GM21786 (cell line): ENCODE results near the gene MORN5.

Source experiments
- ATAC-seq: cut with Tn5 transposase; IDR thresholded peaks from one replicate; pipeline ENCODE4 v1.9.1; 2021; ENCODE audit not compliant: unreplicated experiment

Gene MORN5

DNA sequence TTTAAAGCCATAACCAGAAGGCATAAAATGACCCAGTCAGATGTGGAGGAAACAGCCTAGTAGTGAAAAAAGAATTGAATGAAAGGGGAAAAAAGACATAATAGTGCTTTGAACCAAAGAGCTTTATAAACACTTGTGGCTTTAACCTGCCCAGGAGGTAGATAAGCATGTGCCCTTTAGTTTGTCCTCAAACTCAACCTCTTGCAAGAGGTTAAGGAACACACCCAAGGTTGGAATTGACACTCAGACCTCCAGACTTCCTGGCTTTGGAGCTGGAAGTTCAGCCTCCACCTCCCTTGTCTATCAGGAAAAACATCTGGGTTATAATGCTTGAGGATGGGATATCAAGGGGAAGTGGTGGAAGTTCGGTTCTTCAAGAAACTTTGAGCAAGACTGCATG is 16.4 kb upstream of the MORN5 start:
- ATAC-seq, result no peak

DNA sequence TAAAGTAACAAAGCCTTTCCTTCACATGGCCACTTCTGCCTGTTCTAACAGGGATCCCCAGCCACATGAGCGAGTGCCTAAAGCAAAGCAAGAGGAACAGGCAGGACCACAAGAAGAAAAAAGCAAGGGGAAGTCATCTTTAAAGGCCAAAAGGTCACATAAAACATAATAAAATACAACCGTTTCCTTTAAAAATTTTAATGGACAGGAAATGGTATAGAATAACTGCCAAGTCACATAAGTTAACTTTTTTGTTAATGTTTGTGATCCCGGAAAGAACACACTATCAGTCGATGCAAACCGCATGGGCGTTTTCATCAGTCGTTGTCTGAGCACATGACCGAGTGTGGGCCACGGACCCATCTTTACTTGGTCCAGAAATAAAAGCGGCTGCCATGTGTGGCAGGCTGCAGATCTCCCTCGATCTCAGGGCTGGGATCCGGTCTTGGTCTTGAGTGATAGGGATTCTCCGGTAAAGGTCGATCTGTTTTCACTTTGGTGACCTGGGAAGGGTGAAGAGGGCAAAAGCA is 15.8 kb upstream of the MORN5 start:
- ATAC-seq, result no peak

DNA sequence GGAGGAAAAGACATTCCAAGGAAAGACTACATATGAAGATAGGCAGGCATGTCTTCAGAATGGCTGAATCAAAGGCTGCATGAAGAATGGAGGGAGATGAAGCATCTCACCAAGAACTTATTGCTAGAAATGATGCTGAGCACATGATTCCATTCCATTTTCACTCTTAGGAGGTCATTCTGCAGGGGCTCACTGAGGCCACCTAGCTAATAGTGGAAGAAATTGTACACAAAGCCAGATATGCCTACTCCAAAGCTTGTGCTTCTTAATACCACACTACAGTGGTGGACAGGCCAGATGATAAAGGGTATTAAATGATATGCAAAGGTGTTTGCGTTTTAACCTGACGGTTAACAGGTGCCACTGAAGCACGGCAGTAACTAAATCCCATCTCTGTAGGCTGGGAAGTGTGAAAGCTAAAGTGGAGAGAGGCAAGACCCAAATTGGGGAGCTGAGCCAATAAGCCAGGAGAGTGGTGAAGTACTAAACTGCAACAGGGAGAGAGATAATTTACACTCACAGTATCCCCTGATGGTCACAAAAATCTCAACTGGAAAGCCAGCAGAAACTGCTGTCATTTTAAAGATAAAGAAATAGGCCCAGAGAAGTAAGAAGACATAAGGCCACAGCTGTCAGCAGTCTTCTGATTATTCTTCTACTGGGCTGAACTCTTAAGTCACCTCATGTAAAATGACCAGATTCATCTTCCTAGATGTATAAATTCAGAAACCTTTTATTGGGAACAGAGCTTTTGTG is 14.7 kb upstream of the MORN5 start:
- no peak for ATAC-seq

DNA sequence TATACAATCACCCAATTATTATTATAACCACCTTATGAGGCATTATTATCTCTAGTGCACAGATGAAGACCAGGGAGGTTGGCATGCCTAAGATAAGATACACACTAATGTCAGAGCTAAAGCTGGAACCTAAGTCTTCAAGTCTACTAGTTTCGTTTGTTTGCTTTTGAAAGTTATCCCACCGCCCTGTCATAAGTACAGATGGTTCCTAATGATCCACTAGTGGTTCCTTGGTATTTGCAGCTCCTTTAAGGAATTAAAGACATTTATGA is 14.2 kb upstream of the MORN5 start:
- no peak for ATAC-seq

DNA sequence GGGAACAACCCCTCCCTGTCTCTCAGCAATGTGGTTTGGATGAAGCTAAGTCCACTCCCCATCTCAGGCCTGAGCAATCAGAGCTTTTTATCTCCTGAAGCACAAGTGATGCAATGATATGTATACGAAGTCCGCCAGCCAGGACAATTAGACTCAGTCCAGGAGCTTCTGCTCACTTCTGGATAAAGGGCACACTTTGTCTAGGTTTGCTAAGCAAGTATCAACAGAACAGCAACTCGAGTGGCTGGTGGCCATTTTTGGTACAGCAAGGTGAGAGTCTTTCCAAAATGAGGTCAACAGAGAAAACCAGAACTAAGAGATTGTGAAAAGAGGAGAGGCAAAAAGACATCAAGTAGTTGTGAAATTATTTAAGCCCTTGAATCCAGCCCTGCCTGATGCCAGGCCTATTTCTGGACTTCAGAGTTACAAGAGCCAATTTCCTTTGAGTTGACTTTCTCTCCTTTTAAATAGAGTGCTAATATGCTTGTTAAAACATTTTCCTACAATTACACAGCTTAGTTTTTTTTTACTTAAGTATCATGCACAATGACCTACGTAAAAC is 8.4 kb upstream of the MORN5 start:
- ATAC-seq, result no peak

DNA sequence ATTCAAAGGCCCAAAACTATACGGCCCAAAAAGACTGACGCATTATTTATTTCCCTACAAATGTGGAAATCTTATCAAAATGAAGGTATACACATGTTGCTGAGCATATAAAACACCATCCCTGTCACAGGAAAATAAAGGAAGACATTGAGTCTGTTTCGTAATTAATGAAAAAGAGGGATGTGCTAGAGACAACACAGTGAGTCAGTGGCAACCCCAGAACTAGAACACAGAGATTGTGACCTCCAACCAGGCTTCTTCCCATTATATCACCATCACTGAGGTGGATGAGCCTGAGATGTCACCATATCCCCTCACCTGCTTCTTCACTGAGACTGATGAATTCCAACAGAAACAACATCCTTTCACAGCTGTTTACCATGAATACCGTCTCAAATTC is 3.9 kb upstream of the MORN5 start:
- no peak for ATAC-seq

DNA sequence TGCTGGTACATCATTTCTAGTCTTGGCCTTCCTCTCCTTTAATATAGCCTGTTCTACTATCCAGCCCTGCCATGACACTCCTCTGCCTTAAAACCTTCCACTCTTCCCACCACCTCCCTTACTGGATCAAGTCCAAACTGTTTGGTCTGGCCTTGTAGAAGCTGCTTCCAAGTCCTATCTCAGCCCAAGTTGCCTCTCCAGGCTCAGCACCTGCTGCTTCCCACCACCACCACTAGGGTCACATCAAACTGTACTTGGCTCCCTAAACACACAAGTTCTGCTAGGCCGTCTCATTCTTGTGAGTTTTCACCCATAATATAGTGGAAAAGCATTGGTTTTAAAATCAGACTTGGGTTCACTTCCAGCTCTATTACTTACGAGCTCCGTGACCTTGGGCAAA is 1.5 kb upstream of the MORN5 start:
- no peak for ATAC-seq

DNA sequence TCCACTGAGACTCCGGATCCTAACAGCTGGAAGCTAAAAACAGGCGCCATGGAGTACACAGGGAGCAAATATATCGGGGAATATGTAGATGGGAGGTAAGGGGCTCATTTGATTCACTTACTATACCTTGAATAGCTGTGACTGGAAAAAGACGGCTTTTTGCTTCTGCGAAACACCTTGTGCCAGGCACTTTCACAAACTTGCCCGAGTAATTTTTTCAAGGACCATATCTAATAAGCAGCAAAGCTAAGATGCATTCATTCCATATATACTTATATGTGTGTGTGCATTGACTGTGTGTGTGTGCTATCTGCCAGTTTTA is 178 bp downstream of the MORN5 start:
- no peak for ATAC-seq

DNA sequence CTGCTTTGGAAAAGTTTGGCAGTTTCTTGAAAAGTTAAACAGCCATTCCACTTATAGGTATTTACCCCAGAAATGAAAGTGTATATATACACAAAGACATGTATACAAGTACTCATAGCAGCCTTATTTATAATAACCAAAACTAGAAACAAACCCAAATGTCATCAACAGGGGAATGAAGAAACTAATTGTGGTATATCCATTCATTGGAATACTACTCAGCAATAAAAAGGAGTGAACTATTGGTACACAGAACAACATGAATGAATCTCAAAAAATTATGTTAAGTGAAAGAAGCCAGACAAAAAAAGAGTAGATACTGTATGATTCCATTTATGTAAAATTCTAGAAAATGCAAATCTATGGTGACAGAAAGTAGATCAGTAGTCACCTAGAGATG is 2.7 kb downstream of the MORN5 start:
- ATAC-seq, result no peak

DNA sequence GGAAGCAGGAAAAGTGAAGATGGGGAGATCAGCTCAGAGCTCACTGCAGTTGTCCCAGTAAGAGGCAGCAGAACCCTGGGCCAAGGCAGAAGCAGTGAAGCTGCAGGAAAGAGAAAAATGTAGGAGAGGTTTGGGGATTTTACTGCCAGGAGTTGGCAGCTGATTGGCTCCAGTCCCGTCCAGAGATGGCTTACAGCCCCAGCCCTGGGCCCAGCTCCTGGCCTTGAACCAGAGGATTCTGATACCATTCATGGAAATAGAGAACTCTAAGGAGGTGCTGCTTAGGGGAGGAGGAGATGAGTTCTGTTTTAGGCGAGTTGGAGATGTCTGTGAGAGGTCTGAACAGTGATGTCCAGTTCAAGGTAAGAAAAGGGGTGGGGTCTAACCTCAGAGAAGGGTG is 4.6 kb downstream of the MORN5 start:
- ATAC-seq, result no peak

DNA sequence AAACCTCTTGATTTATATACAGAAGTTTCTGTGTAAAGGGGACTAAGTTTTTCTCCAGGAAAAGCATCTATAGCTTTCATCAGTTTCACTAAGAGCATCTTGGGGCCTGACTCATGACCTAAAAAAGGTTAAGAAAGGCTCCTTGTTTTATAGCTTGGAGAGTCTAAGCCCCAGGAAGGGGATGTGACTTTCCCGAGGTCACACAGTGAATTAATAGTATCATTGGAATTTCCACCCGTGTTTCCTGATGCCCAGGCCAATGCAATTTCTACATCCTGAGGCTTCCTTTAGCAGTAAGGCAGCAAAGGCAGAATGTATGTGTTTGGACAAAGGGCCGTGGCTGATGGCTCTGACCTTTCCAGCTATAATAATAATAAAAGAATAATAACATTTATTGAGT is 8.6 kb downstream of the MORN5 start:
- no peak for ATAC-seq

DNA sequence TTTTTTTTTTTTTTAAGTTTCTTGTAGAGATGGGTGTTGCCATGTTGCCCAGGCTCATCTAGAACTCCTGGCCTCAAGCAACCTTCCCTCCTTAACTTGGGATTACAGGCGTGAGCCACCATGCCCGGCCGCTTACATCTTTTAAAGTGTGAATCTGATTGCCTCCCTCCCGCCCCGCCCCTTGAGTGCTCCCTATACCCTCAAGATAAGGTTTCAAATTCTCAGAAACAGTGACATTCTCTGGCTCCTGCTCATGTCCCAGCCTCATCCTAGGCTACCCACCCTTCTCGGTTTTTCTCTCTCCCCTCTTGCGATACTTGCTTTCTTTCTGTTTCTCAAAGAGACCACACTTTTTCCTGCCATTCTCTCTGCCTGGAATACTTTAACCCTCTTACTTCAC is 12.4 kb downstream of the MORN5 start:
- ATAC-seq, result no peak

DNA sequence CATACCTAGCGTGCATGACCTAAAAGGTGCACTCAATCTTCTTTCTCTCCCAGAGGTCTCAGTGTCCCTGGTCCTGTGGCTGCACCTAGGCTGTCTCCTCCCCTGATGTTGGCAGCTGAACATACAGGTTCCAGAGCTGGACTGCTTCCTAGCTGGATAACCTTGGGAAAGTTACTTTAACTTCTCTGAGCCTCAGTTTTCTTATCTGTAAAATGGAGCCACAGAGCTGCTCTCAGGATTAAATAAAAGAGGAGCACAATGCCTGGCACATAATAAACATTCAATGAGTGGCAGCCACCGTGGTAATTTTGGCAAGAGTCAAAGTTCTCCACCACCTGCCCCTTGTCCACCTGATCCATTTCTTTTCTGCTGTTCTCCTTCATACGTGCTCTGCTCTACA is 14.0 kb downstream of the MORN5 start:
- ATAC-seq, result no peak

DNA sequence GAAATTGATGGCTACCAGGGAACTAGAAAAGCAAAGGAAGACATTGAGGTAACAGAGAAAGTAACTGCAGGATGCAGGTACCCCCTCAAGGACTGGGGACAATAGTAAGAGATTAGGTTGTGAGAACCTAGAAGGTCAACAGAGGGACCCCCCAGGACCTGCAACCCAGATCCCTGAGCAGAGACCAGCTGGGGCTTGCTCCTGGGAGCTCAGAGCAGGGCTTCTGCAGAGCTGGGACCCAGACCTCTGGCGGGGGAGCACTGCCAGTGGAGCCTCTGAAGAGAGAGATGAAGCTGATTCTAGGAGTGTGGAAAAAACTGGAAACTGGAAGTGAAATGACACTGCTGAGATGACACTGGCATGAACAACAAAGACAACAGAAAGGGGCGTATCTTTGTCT is 17.2 kb downstream of the MORN5 start:
- no peak for ATAC-seq

DNA sequence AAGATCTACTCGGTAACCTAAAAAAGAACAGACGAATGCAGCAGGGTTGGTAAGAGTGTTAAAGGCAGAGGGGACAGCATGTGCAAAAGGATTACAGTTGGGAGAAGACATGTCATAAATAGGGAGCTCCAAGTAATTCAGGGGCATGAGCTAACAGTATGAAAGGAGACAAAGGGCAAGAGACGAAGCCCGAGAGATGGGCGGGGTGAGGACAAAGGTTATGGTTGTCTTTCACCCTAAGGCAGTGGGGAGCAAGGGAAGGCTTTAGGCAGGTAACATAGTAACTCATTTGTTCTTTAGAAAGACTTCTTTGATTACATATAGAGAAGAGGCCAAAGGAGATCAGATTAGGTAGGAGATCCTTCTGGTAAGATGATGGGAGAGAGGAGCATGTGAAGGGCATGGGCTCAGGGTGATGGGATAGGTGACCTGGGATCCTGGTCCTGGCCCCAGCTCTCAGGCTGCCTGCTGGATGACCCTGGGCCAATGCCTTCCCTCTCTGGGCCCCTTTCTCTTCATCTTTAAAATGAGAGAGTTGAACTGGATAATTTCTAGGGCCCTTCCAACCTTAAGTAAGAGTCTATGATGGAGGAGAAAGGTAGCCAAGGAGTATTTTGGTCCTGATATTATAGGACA is 19.5 kb downstream of the MORN5 start:
- no peak for ATAC-seq

DNA sequence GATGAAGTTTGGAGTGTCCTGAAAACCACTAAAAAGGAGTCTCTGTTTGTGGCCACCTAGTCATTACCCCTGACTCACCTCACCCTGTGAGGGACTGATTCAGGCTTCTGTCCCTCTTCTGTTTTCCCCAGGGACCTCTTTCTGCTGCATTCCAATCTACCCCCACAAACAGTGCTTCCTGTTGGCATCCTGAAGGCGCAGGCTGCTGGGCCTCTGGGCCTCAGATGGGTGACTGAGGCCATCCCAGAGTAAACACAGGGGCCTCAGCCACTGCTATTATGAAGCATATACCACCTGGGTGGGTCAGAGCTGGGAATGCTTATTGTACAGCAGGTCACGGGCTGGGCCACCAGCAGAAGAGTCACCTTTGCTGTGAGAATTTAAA is 20.0 kb downstream of the MORN5 start:
- no peak for ATAC-seq

DNA sequence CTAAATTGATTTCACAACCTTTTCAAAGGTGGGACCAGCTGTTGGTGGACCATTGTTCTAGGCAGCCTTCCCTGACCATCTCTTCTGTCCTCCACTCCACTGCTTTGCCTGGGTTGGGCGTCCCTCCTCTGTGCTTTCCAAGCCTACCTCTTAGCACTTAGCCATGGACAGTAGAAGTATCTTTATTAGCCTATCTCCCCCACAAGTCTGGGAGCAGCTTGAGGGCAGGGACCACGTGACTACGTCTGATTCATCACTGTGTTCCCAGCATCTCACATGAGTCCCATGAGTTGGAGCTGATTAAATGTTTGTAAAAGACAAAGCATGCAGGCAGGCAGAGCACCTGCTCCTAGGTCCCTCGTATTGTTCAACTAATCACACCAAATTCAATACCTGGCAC is 20.9 kb downstream of the MORN5 start:
- no peak for ATAC-seq

DNA sequence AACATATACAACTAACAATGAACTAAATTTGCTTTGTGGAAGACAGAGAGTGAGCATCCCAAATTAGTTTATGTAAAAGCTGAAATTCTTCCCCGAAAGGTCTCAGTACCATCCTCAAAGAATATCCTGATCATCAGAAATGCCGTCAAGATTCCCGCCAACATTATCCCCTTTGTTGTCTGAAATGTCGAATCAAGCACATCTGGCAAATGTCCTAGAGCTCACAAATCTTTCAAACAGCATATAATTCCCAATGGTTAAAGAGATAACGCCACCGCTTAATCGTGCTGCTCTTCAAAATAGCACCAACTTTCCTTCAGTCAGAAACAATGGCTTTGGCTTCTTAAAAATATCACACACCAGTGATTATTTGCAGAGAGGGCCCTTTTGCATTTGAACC is 23.8 kb downstream of the MORN5 start:
- no peak for ATAC-seq

DNA sequence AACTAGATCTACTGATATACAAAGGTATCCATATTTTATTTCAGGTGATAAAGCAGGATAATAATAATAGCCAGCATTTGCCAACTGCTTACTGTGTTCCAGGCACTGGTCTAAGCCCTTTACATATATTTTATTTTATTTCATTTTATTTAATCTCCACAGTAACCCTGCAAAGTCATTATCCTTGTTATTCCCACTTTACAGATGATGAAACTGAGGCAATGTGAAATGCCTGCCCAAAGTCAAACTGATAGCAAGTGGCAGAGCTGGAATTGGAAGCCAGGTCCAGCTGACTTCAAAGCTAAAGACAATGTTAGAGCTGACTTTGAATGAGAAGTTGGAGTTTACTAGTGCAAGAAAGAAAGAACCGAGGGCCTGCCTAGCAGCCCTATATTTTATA is 24.8 kb downstream of the MORN5 start:
- ATAC-seq, result no peak

DNA sequence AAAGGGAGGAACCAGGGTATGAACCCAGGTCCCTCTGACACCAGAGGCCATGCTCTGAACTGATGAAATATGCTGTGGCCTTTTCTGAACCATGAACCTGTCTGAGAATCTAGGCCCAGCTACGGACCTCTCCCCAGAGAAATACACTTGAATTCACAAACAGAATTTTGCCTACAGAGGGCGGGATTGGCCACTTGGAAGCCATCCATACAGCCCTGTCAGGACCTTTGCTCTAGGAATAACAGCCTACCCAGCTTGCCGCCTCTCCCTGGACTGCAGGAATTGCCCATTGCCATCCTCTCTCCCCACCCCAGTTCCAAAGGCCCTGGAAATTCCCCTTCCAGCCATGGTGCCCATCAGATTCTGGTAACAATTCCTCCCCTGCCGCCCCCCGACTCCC is 26.6 kb downstream of the MORN5 start:
- no peak for ATAC-seq

DNA sequence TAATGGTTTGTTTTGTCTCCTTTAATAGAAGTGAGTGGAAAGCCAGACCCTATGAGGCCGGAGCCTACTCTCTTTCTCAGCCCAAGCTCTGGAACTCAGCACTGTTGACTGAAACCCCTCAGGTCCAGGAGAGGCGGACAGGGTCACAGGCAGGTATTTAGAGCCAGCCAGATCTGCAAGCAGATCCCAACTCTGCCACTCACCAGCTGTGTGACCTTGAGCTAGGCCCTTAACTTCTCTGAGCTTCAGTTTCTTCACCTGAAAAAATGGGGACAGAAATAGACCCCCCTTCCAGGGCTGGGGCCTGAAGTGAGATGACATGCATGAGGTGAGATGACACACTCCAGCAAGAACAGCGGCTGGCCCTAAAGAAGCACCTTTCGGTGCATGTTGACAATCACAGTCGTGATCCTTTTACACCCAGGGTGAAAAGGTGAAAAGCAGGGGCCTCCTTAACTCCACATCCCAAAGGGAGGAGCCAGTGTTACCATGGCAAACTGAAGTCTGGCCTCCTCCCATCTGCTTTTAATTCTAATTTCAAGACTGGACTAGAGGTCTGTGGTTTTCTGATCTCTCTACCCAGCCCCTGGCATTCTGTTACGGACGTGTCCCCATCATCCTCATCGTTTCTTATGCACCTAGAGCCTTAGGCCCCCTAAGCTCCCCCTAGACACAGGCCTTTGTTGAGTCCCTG is 27.2 kb downstream of the MORN5 start:
- ATAC-seq, result no peak

DNA sequence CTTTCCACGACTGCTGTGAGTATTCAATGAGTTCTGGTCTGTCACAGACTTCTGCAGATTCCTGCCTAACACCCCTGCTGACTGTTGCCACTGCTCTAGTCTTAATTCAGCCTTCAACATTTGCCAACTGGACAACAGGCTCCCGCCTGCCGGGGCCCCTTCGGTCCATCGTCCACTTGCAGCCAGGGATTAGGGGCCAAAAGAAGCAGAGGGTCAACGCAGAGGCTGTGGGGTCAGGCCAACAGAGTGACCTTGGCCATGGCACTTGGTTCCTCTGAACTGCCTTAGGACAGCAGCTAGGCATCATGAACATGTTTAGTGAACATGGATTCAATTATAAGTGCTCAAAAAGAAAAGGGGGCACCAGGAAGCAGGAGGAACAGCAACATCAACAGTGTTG is 28.7 kb downstream of the MORN5 start:
- ATAC-seq, result no peak
